Neural progenitor cell (in vitro differentiated cells): Measurements from ENCODE around the gene MYL1.

Source experiments
- EZH2 ChIP-seq: fragments of 200-600 bp; sonication (generic); IDR thresholded peaks from 2 replicates; pipeline ENCODE4 v1.6.1; 2017; ENCODE audit warnings: antibody characterized with exemption, mild to moderate bottlenecking, moderate library complexity
- EZH2phosphoT487 ChIP-seq: fragments of 200-600 bp; sonication (generic); IDR thresholded peaks from 2 replicates; pipeline ENCODE4 v1.6.1; 2017; ENCODE audit warnings: antibody characterized with exemption
- TF ChIP-seq, protein P1 (sequence below): fragments of 200-600 bp; sonication (generic); IDR thresholded peaks from 2 replicates; pipeline ENCODE4 v1.5.1; 2017; ENCODE audit warnings: antibody characterized with exemption, mild to moderate bottlenecking

DNA sequence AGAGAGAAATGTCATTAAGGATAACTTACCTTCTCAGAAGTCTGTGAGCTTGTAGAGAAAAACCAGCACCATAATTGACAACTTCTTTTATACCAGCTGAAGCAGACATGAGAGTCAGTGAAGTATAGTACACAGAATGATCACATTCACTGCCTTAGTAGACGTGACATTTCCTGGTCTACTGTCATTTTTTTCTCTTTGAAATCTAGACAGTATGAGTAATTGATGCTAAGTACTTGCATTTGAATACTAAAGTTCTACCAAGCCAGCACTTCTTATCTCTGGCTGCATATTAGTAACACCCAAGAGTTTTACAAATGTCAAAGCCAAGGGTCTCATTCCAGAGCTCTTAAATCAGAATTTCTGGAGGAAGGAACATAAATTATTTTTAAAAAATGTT, 64.4 kb downstream of the MYL1 start:
- TF ChIP-seq EZH2phosphoT487, result no peak
- TF ChIP-seq, protein P1, sequence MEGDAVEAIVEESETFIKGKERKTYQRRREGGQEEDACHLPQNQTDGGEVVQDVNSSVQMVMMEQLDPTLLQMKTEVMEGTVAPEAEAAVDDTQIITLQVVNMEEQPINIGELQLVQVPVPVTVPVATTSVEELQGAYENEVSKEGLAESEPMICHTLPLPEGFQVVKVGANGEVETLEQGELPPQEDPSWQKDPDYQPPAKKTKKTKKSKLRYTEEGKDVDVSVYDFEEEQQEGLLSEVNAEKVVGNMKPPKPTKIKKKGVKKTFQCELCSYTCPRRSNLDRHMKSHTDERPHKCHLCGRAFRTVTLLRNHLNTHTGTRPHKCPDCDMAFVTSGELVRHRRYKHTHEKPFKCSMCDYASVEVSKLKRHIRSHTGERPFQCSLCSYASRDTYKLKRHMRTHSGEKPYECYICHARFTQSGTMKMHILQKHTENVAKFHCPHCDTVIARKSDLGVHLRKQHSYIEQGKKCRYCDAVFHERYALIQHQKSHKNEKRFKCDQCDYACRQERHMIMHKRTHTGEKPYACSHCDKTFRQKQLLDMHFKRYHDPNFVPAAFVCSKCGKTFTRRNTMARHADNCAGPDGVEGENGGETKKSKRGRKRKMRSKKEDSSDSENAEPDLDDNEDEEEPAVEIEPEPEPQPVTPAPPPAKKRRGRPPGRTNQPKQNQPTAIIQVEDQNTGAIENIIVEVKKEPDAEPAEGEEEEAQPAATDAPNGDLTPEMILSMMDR, result no peak
- TF ChIP-seq EZH2, result no peak
